Measurements from ENCODE around the gene ZNF219. TPM values are rescaled to one million over a fixed set of nuclear protein-coding genes. Genes with fewer than 3 reads are reported as not detected.
A peak's percentile ranks its signal among the peaks of the same experiment; 100 is the strongest.

ZNF219 gene
- total RNA-seq, 1 experiment from 2014 or later = 84.5 TPM

DNA sequence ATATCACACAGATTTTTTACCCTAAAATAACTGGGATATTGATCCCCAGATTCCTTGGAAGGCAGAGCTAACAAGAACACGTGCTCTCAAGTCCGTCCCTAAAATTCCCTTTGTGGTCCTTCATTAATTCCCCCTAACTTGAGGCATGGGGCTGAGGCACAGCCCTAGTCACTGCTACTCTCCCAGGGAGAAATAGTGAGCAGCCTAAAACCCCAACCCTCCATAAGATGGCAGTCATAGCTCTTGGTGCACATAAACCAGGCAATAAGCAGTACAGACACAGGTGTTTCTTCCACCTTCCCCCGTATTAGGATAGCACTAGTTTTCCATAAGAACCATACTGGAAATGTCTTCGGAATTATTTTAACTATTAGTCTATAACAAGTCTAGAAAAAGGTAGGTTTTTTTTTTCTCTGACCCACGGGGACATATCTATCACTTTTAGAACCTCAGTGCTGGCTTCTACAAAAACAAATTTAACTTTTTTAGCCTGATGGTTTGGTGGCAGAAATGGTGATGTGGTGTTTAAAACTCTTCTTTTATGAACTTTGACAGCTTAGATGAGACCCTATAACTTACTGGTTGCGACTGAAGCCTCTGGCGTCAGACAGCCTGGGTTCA, 31.5 kb downstream of the ZNF219 start:
- Mint-ChIP-seq H3K9me3 (no peaks in the 10 kb centered on the region), H3K27me3 (ENCODE audit: low read depth) (peaks cover 21% of the 10 kb centered on the region), H3K27ac (no peak overlapping the region; a peak in 1 of 7 replicates), H3K36me3 (ENCODE audit: insufficient read depth in 1 of 3, low read depth in 3 of 3) (peaks cover 0 to 3% (median 0%) of the 10 kb centered on the region in 3 experiments; a peak in 3 of 7 replicates), H3K4me3 (no peak overlapping the region; a peak in 1 of 5 replicates), H3K4me1 (peaks cover 24 to 28% of the 10 kb centered on the region in 2 experiments)
- Histone ChIP-seq H3K79me1 (ENCODE audit: insufficient read depth, low read depth, low read length, poor library complexity, severe bottlenecking) (no peaks in the 10 kb centered on the region), H3K4me2 (ENCODE audit: insufficient read depth, insufficient read length, low read length) (no peak overlapping the region), H3K23ac (ENCODE audit: insufficient read length, low read depth, low read length) (no peak overlapping the region), H4K20me1 (ENCODE audit: control insufficient read depth, insufficient read depth, insufficient read length) (no peaks in the 10 kb centered on the region), H2BK20ac (ENCODE audit: low read depth, low read length, poor library complexity, severe bottlenecking) (no peak overlapping the region), H3K14ac (ENCODE audit: insufficient read depth, low read length) (no peak overlapping the region), H3K4me1 (ENCODE audit: insufficient read depth, low read length) (no peaks in the 10 kb centered on the region; the same call in 1 of the 2 replicates), H2BK120ac (ENCODE audit: low read depth, low read length, poor library complexity, severe bottlenecking) (no peak overlapping the region), H2BK12ac (ENCODE audit: insufficient read length, low read depth, low read length) (no peak overlapping the region), H3K27ac (ENCODE audit: insufficient read length, low read depth, low read length) (no peak overlapping the region), H3K27me3 (ENCODE audit: insufficient read depth, low read length) (no peaks in the 10 kb centered on the region), H3K9ac (ENCODE audit: extremely low read depth, insufficient read length, low read length) (no peak overlapping the region), H2AK5ac (ENCODE audit: insufficient read length, low read length) (no peak overlapping the region), H2BK5ac (ENCODE audit: insufficient read length, low read length) (no peak overlapping the region), H4K8ac (replicated peaks; ENCODE audit: insufficient read length, low read depth, low read length) (no peak overlapping the region), H3K23me2 (ENCODE audit: insufficient read length, low read depth, low read length, poor library complexity, severe bottlenecking) (peaks cover 30% of the 10 kb centered on the region), H4K91ac (ENCODE audit: insufficient read length, low read depth, low read length) (no peak overlapping the region), H4K5ac (ENCODE audit: insufficient read length, low read depth, low read length) (no peak overlapping the region), H3K4ac (ENCODE audit: low read depth, low read length) (no peak overlapping the region), H3T11ph (ENCODE audit: low read length) (no peak overlapping the region), H3K79me2 (ENCODE audit: insufficient read depth, low read length) (no peaks in the 10 kb centered on the region), H2BK15ac (ENCODE audit: low read depth, low read length) (no peak overlapping the region), H3K18ac (ENCODE audit: insufficient read length, low read depth, low read length) (no peak overlapping the region), H3K9me3 (ENCODE audit: control insufficient read depth, low read depth, low read length) (no peaks in the 10 kb centered on the region), H2AFZ (ENCODE audit: low read length) (no peak overlapping the region), H3K56ac (ENCODE audit: insufficient read length, low read depth, low read length) (no peak overlapping the region)
- TF ChIP-seq, protein P1, sequence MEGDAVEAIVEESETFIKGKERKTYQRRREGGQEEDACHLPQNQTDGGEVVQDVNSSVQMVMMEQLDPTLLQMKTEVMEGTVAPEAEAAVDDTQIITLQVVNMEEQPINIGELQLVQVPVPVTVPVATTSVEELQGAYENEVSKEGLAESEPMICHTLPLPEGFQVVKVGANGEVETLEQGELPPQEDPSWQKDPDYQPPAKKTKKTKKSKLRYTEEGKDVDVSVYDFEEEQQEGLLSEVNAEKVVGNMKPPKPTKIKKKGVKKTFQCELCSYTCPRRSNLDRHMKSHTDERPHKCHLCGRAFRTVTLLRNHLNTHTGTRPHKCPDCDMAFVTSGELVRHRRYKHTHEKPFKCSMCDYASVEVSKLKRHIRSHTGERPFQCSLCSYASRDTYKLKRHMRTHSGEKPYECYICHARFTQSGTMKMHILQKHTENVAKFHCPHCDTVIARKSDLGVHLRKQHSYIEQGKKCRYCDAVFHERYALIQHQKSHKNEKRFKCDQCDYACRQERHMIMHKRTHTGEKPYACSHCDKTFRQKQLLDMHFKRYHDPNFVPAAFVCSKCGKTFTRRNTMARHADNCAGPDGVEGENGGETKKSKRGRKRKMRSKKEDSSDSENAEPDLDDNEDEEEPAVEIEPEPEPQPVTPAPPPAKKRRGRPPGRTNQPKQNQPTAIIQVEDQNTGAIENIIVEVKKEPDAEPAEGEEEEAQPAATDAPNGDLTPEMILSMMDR (conservative IDR thresholded peaks at IDR 0.05) = peak; percentile 43; the same call in 2 of the 3 replicates
- WGBS (ENCODE audit: extremely low coverage, insufficient read length, low lambda C conversion rate) = no CpG with 5 or more reads among the region's 7 CpGs
- DNase-seq = no peak

Measured in H9 (cell line).